Esophagus squamous epithelium (tissue), 4 donors: Measurements from ENCODE around the gene RINL.

Source experiments
- CTCF ChIP-seq, 6 experiments: fragments of 450-650 bp in 4 of 6; fragments of 200-600 bp in 2 of 6; sonication (generic) in 2 of 6; IDR thresholded peaks; one replicate each; pipeline ENCODE4 v1.5.1; 2016 to 2019; ENCODE audit warnings: antibody characterized with exemption in 6 of 6, mild to moderate bottlenecking in 4 of 6, moderate library complexity in 4 of 6
- POLR2A ChIP-seq, 4 donors: fragments of 450-650 bp; IDR thresholded peaks; one replicate each; pipeline ENCODE4 v1.6.1; 2017; ENCODE audit warnings: antibody characterized with exemption in 4 of 4, mild to moderate bottlenecking in 4 of 4, moderate library complexity in 3 of 4

DNA sequence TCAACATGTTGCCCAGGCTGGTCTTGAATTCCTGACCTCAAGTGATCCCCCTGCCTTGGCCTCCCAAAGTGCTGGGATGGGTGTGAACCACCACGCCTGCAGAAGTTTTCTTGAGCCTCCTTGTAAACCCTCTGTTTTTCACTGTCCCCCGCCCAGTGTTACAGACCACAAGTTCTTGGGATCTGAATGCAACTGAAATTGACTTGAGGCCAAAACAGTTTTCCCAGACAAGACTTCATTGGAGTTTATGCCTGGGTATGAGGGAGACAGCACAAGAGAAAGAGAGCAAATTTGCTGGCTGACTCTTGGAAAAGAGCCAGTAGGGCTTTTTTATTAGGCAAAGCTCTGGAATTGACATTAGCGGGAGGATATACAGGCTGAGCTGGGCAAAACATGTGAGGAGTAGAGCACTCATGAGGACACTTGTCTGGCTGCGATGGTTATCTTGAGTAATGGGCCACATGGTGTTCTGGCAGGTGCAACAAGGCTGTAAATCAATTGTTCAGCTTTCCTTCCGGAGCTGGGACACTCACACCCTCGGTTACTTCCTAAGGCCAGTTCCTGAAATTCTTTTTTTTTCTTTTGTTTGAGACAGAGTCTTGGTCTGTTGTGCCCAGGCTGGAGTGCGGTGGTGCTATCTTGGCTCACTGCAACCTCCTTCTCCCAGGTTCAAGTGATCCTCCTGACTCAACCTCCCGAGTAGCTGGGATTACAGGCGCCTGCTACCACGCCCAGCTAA is 15.6 kb downstream of the RINL start:
- TF ChIP-seq POLR2A (IDR thresholded peaks at IDR 0.05) (no peak), CTCF (IDR thresholded peaks at IDR 0.05) (no peak)
